K562 (cell line): ENCODE measurements around the gene MSRB2. TPM values are rescaled to one million over a fixed set of nuclear protein-coding genes. Genes with fewer than 3 reads are reported as not detected.
A peak's percentile ranks its signal among the peaks of the same experiment; 100 is the strongest.

Experiments
- ATAC-seq: fragments of 200-7000 bp; cut with Tn5 transposase; 3 replicates; pipeline ENCODE4 v1.9.1; 2020; ENCODE audit warnings: moderate library complexity
- BruUV-seq: library from RNA; stranded (reverse); fragments of 400-500 nt; replicated peaks from 2 replicates; lab custom pipeline; 2021; lab: Mats Ljungman, UMichigan
- CTCF ChIA-PET: fragments of 300-600 bp; formaldehyde crosslinking; extraction: SDS; loops from one replicate; lab custom pipeline; 2021; ENCODE audit warnings: low intra/inter-chr PET ratio; lab: Yijun Ruan, JAX
- POLR2A ChIA-PET: fragments of 300-600, 350-650 bp; sonication (Branson Sonifier 250); formaldehyde crosslinking; extraction: SDS; loops from one replicate; lab custom pipeline; 2021; ENCODE audit warnings: antibody characterized with exemption, inconsistent platforms; lab: Yijun Ruan, JAX
- DNase-seq, 4 experiments: peaks; one replicate each; pipeline versions ENCODE4 v3.0.0 to v3.0.0-alpha.2; 2011 to 2018; ENCODE audit warnings: low spot score in 3 of 4, mixed read lengths in 3 of 4; ENCODE audit errors: extremely low read depth in 1 of 4
- FAIRE-seq: peaks from 2 replicates; lab custom pipeline; 2011; peaks lifted over from hg19 to GRCh38; lab: Jason Lieb, UNC
- H2AFZ ChIP-seq: 2 replicates; pipeline ENCODE4 v1.6.0; 2011; ENCODE audit warnings: low read depth, low read length, control low read depth, inconsistent platforms
- H3K27ac ChIP-seq: fragments of 200-600 bp; 3 replicates; pipeline ENCODE4 v1.8.0; 2011; ENCODE audit warnings: low read depth, mild to moderate bottlenecking, control low read depth, inconsistent platforms, low read length, moderate library complexity, mixed read lengths; ENCODE audit errors: extremely low read depth
- H3K27me3 ChIP-seq, 2 experiments: fragments of 300-600 bp in 1 of 2; 2 replicates in 1 of 2; 3 replicates in 1 of 2; pipeline versions ENCODE4 v1.6.0 to v1.8.0; 2011; ENCODE audit warnings: inconsistent platforms in 2 of 2, low read length in 2 of 2, mild to moderate bottlenecking in 1 of 2, mixed read lengths in 1 of 2, moderate library complexity in 1 of 2; ENCODE audit not compliant: control insufficient read depth in 2 of 2, insufficient read depth in 2 of 2
- H3K36me3 ChIP-seq: fragments of 300-600 bp; 3 replicates; pipeline ENCODE4 v1.8.0; 2011; ENCODE audit warnings: mild to moderate bottlenecking, low read length, inconsistent platforms; ENCODE audit not compliant: control insufficient read depth, insufficient read depth
- H3K4me1 ChIP-seq, 2 experiments: fragments of 200-600 bp in 1 of 2; replicated peaks in 1 of 2; 2 replicates in 1 of 2; 3 replicates in 1 of 2; pipeline versions ENCODE4 v1.5.1 to v1.8.0; 2011; ENCODE audit warnings: inconsistent platforms in 2 of 2, low read length in 2 of 2, mild to moderate bottlenecking in 1 of 2, mixed read lengths in 1 of 2, moderate library complexity in 1 of 2; ENCODE audit not compliant: control insufficient read depth in 2 of 2, insufficient read depth in 2 of 2
- H3K4me2 ChIP-seq: 2 replicates; pipeline ENCODE4 v1.6.1; 2011; ENCODE audit warnings: low read length, control low read depth, inconsistent platforms, mixed read lengths; ENCODE audit not compliant: insufficient read depth
- H3K4me3 ChIP-seq: fragments of 200-600 bp; sonication (generic), shearing (Covaris generic); 2 replicates; pipeline ENCODE4 v1.5.1; 2016; ENCODE audit warnings: control low read depth, inconsistent platforms
- H3K79me2 ChIP-seq: fragments of 200-600 bp; 3 replicates; pipeline ENCODE4 v1.8.0; 2011; ENCODE audit warnings: low read length, inconsistent platforms; ENCODE audit not compliant: control insufficient read depth, insufficient read depth
- H3K9ac ChIP-seq, 2 experiments: 2 replicates each; pipeline versions ENCODE4 v1.6.0 to v1.6.1; 2011; ENCODE audit warnings: low read depth in 2 of 2, low read length in 2 of 2, control low read depth in 1 of 2, inconsistent platforms in 1 of 2, mild to moderate bottlenecking in 1 of 2, mixed read lengths in 1 of 2; ENCODE audit not compliant: insufficient read depth in 1 of 2
- H3K9me1 ChIP-seq: one replicate; pipeline ENCODE4 v1.6.0; 2011; ENCODE audit warnings: inconsistent platforms, mild to moderate bottlenecking, low read length, moderate library complexity; ENCODE audit not compliant: control insufficient read depth, insufficient read depth
- H3K9me3 ChIP-seq: replicated peaks from 2 replicates; pipeline ENCODE4 v1.5.1; 2011; ENCODE audit warnings: low read depth, low read length, inconsistent platforms; ENCODE audit not compliant: control insufficient read depth, insufficient read depth
- H4K20me1 ChIP-seq: replicated peaks from 2 replicates; pipeline ENCODE4 v1.6.1; 2011; ENCODE audit warnings: low read length, inconsistent platforms, mixed read lengths; ENCODE audit not compliant: control insufficient read depth, insufficient read depth
- CAMTA2 ChIP-seq: fragments of 250-450 bp; sonication (Bioruptor Pico); conservative IDR thresholded peaks from 2 replicates; pipeline ENCODE4 v1.5.1; 2022
- CREBBP ChIP-seq: IDR thresholded peaks from one replicate; pipeline ENCODE4 v1.6.1; 2012; ENCODE audit warnings: low read depth, mild to moderate bottlenecking, control low read depth, inconsistent platforms, low read length
- EZH2 ChIP-seq: IDR thresholded peaks from 2 replicates; pipeline ENCODE4 v1.6.1; 2012; ENCODE audit warnings: low read depth, mild to moderate bottlenecking, inconsistent platforms, low read length, borderline replicate concordance
- HLTF ChIP-seq: fragments of 450-650 bp; IDR thresholded peaks from 2 replicates; pipeline ENCODE4 v1.6.1; 2016
- MAFF ChIP-seq: IDR thresholded peaks from 2 replicates; pipeline ENCODE4 v1.6.1; 2012; ENCODE audit warnings: low read length, improper control_type of control experiment
- SAFB ChIP-seq: fragments of 200-400 bp; formaldehyde crosslinking; IDR thresholded peaks from 2 replicates; pipeline ENCODE4 v1.6.1; 2017; ENCODE audit warnings: low read depth, low read length, borderline replicate concordance
- SMAD3 ChIP-seq: fragments of 450-650 bp; formaldehyde crosslinking; conservative IDR thresholded peaks from 2 replicates; pipeline ENCODE4 v1.4.0; 2020; ENCODE audit warnings: mild to moderate bottlenecking
- TEAD2 ChIP-seq: fragments of 450-650 bp; IDR thresholded peaks from 2 replicates; pipeline ENCODE4 v1.6.1; 2016; ENCODE audit warnings: missing genetic modification characterization, control low read depth, missing compliant biosample characterization
- TEAD4 ChIP-seq, 2 experiments: sonication (generic) in 1 of 2; formaldehyde crosslinking in 1 of 2; IDR thresholded peaks; 2 replicates each; pipeline versions ENCODE4 v1.6.1 to v1.8.0; 2012 to 2022; ENCODE audit warnings: borderline replicate concordance in 1 of 2, inconsistent platforms in 1 of 2, low read length in 1 of 2, mild to moderate bottlenecking in 1 of 2, missing genetic modification reagents in 1 of 2
- U2AF1 ChIP-seq: fragments of 200-400 bp; formaldehyde crosslinking; optimal IDR thresholded peaks from 2 replicates; pipeline ENCODE3; 2017; ENCODE audit warnings: mild to moderate bottlenecking, low read depth, low read length, moderate library complexity
- ZNF239 ChIP-seq: fragments of 250-450 bp; sonication (Bioruptor Pico); IDR thresholded peaks from 2 replicates; pipeline ENCODE4 v1.4.0; 2020; ENCODE audit warnings: mild to moderate bottlenecking
- WGBS: fragments of 100-300 bp; shearing (Covaris generic); methylation state at CpG from one replicate; pipeline ENCODE4 v1.1.6; 2016; ENCODE audit warnings: low coverage, mixed read lengths; ENCODE audit not compliant: insufficient coverage; ENCODE audit errors: missing lambda C conversion rate; 5-methylcytosine and 5-hydroxymethylcytosine counted together
- in situ Hi-C: fragments of 300-500 bp; cut with MboI; formaldehyde crosslinking; loops from 4 replicates; pipeline ENCODE4 v1.15.0; 2018; ENCODE audit warnings: inconsistent platforms, mixed read lengths
- intact Hi-C: fragments of 100-400 bp; cut with micrococcal nuclease; formaldehyde crosslinking; loops from 2 replicates; pipeline ENCODE4 v1.14.2; 2022
- polyA plus RNA-seq, 8 experiments: library from polyadenylated mRNA; depleted of rRNA in 4 of 8; stranded (reverse) in 5 of 8; unstranded in 3 of 8; fragments of >200 nt; fragmentation: Nextera tagmentation in 2 of 8; fragmentation: Illumina TruSeq in 1 of 8; extraction: Ambion mirVana in 2 of 8; extraction: Trizol in 1 of 8; gene quantifications; 2 replicates each; pipeline versions ENCODE4 v1.2.1 to v1.2.3, GENCODE V29; 2011 to 2014; ENCODE audit warnings: inconsistent platforms in 1 of 8, missing spikeins in 1 of 8
- total RNA-seq, 7 experiments: library from RNA; depleted of rRNA in 6 of 7; stranded (reverse); fragments of >200 nt in 6 of 7; fragmentation: Illumina TruSeq in 2 of 7; extraction: Trizol in 2 of 7; gene quantifications; 2 replicates each; pipeline versions ENCODE4 v1.2.1 to v1.2.3, GENCODE V29; 2011 to 2021; ENCODE audit warnings: low replicate concordance in 1 of 7
- TF ChIP-seq, protein P1 (sequence below): fragments of 450-650 bp; formaldehyde crosslinking; IDR thresholded peaks from 2 replicates; pipeline ENCODE4 v1.4.0; 2020; ENCODE audit warnings: mild to moderate bottlenecking
- TF ChIP-seq, protein P2 (sequence below): sonication (generic); formaldehyde crosslinking; IDR thresholded peaks from 2 replicates; pipeline ENCODE4 v1.8.1; 2023; ENCODE audit warnings: missing genetic modification reagents, mild to moderate bottlenecking, borderline replicate concordance
- TF ChIP-seq, protein P3 (sequence below): fragments of 150-350 bp; conservative IDR thresholded peaks from 2 replicates; pipeline ENCODE4 v1.6.1; 2014; ENCODE audit warnings: low read length

The MSRB2 gene
- total and polyA plus RNA-seq, 9 of the 15 experiments (the other 6 are each of a cell fraction or from before 2014, with no cell fraction given), result 1.5 to 22.3 (median 5.9) TPM

DNA sequence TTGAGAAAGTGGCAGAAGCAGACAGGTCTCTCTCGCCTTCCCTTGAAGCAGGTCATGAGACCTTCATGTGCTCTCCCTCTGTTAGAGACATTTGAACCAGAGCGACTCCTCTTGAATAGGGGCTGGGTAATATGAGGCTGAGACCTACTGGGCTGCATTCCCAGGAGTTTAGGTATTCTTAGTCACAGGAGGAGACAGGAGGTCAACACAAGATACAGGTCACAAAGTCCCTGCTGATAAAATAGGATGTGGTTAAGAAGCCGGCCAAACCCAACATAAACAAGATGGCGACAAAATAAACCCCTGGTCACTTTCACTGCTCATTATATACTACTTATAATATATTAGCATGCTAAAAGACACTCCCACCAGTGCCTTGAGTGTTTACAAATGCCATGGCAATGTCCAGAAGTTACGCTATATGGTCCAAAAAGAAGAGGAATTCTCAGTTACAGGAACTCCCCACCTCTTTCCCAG, 43.5 kb upstream of the MSRB2 start:
- FAIRE-seq (peak; percentile 86), DNase-seq (peak in 1 of 4 experiments; percentile 77), ATAC-seq (peak; percentile 15)
- Histone ChIP-seq H3K27ac (peak overlapping the region; percentile 82), H3K4me1 (peaks cover 15 to 64% of the 10 kb centered on the region in 2 experiments), H3K9me3 (no peaks in the 10 kb centered on the region), H3K27me3 (no peaks in the 10 kb centered on the region), H4K20me1 (no peaks in the 10 kb centered on the region), H3K36me3 (no peaks in the 10 kb centered on the region), H3K4me2 (peak overlapping the region; percentile 2; the same call in 1 of the 2 replicates), H3K9ac (peak overlapping the region; percentile 9 to 27; a peak in 2 of 4 replicates), H3K79me2 (no peaks in the 10 kb centered on the region), H3K4me3 (no peak overlapping the region), H2AFZ (peak overlapping the region; percentile 81), H3K9me1 (no peaks in the 10 kb centered on the region)
- no TSS peak for BruUV-seq
- ChIA-PET POLR2A (no interaction called here), CTCF (no interaction called here)
- in situ Hi-C loops, result no loop called here
- intact Hi-C loops, result loop anchor here (5.0 to 10.0 kb wide), 2 partner anchors 35 to 737 kb away; partner anchors contain the start of gene COMMD3
- WGBS, result 7% methylated on average over 5 of the region's 5 CpGs
- TF ChIP-seq CREBBP, result no peak
- TF ChIP-seq, protein P1, sequence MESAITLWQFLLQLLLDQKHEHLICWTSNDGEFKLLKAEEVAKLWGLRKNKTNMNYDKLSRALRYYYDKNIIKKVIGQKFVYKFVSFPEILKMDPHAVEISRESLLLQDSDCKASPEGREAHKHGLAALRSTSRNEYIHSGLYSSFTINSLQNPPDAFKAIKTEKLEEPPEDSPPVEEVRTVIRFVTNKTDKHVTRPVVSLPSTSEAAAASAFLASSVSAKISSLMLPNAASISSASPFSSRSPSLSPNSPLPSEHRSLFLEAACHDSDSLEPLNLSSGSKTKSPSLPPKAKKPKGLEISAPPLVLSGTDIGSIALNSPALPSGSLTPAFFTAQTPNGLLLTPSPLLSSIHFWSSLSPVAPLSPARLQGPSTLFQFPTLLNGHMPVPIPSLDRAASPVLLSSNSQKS (CRISPR knock-in tag), result no peak
- no peak for TF ChIP-seq SAFB
- no peak for TF ChIP-seq ZNF239 (CRISPR knock-in tag)
- no peak for TF ChIP-seq EZH2
- peak; percentile 54; the same call in 1 of the 2 replicates for TF ChIP-seq TEAD4 (IDR thresholded peaks at IDR 0.05; ENCODE audit: low read length)
- TF ChIP-seq TEAD4 (CRISPR knock-in tag; IDR thresholded peaks at IDR 0.05; ENCODE audit: borderline replicate concordance), result no peak
- TF ChIP-seq CAMTA2 (CRISPR knock-in tag), result no peak
- no peak for TF ChIP-seq SMAD3
- 0 out of 2 replicates have a peak, but pooled peaks have one; percentile 9 for TF ChIP-seq MAFF
- TF ChIP-seq HLTF, result no peak
- TF ChIP-seq, protein P2, sequence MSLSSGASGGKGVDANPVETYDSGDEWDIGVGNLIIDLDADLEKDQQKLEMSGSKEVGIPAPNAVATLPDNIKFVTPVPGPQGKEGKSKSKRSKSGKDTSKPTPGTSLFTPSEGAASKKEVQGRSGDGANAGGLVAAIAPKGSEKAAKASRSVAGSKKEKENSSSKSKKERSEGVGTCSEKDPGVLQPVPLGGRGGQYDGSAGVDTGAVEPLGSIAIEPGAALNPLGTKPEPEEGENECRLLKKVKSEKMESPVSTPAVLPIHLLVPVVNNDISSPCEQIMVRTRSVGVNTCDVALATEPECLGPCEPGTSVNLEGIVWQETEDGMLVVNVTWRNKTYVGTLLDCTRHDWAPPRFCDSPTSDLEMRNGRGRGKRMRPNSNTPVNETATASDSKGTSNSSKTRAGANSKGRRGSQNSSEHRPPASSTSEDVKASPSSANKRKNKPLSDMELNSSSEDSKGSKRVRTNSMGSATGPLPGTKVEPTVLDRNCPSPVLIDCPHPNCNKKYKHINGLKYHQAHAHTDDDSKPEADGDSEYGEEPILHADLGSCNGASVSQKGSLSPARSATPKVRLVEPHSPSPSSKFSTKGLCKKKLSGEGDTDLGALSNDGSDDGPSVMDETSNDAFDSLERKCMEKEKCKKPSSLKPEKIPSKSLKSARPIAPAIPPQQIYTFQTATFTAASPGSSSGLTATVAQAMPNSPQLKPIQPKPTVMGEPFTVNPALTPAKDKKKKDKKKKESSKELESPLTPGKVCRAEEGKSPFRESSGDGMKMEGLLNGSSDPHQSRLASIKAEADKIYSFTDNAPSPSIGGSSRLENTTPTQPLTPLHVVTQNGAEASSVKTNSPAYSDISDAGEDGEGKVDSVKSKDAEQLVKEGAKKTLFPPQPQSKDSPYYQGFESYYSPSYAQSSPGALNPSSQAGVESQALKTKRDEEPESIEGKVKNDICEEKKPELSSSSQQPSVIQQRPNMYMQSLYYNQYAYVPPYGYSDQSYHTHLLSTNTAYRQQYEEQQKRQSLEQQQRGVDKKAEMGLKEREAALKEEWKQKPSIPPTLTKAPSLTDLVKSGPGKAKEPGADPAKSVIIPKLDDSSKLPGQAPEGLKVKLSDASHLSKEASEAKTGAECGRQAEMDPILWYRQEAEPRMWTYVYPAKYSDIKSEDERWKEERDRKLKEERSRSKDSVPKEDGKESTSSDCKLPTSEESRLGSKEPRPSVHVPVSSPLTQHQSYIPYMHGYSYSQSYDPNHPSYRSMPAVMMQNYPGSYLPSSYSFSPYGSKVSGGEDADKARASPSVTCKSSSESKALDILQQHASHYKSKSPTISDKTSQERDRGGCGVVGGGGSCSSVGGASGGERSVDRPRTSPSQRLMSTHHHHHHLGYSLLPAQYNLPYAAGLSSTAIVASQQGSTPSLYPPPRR, result no peak
- TF ChIP-seq U2AF1, result no peak
- TF ChIP-seq, protein P3, sequence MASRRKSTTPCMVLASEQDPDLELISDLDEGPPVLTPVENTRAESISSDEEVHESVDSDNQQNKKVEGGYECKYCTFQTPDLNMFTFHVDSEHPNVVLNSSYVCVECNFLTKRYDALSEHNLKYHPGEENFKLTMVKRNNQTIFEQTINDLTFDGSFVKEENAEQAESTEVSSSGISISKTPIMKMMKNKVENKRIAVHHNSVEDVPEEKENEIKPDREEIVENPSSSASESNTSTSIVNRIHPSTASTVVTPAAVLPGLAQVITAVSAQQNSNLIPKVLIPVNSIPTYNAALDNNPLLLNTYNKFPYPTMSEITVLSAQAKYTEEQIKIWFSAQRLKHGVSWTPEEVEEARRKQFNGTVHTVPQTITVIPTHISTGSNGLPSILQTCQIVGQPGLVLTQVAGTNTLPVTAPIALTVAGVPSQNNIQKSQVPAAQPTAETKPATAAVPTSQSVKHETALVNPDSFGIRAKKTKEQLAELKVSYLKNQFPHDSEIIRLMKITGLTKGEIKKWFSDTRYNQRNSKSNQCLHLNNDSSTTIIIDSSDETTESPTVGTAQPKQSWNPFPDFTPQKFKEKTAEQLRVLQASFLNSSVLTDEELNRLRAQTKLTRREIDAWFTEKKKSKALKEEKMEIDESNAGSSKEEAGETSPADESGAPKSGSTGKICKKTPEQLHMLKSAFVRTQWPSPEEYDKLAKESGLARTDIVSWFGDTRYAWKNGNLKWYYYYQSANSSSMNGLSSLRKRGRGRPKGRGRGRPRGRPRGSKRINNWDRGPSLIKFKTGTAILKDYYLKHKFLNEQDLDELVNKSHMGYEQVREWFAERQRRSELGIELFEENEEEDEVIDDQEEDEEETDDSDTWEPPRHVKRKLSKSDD, result no peak
- TF ChIP-seq TEAD2 (tag), result no peak
